ENCODE results near the gene NELL2.
"Not testable (repeated sequence)": the region's sequence is repeated elsewhere in the genome, so short reads cannot be mapped to it uniquely, and the experiment has no call there.

The NELL2 gene

DNA sequence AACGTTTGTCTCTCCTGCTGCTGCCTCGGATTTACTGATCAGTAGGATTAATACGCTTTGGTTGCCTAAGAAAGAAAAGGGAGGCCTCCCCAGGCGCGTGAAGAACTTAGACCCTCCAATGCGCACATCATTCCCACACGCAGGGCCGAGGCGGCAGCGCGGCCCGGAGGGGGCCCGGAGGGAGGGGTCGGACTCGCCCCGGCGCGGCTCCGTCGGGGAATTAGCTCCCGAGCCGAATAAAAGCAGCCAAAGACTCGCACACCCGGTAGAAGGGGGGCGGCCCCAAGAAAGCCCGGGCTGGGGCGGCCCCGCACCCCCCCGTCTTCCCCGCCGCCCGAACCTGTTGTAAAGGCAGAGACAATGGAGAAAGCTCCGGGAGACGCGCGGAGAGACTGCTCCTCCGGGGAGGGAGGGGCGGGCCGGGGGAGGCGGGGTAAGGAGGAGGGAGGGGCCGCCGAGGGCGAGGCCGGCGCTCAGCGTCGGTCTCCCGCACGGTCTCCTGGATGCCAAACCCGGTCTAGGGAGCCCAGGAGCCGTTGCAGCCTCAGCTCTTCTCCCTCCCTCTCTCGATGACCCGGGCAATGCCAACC, at the start of gene NELL2:
NELL2 (minus strand) TSS at position 362 of the 590 bp plus-strand sequence. CDS start 446 bp downstream, outside the sequence.
- Histone ChIP-seq H3K36me3 (ENCODE audit: control insufficient read depth in 2 of 2, insufficient read depth in 2 of 2, low read length in 2 of 2) (no peaks in the 10 kb centered on the region), H3K9me3 (ENCODE audit: control insufficient read depth in 2 of 2, low read length in 2 of 2) (peaks cover 2 to 4% of the 10 kb centered on the region in 2 donors), H3K4me3 (ENCODE audit: low read length in 2 of 2) (peak within 1 kb of the TSS; percentile 56 to 59), H3K27me3 (ENCODE audit: control insufficient read depth in 2 of 2, insufficient read depth in 2 of 2, low read length in 2 of 2) (peaks cover 27 to 40% of the 10 kb centered on the region in 2 donors), H3K9ac (ENCODE audit: low read depth in 1 of 2, low read length in 2 of 2) (no peak within 1 kb of the TSS), H3K4me1 (ENCODE audit: control insufficient read depth in 2 of 2, insufficient read depth in 2 of 2, low read length in 2 of 2) (peaks cover 9 to 17% of the 10 kb centered on the region in 2 donors), H3K27ac (ENCODE audit: low read depth in 2 of 2, low read length in 2 of 2) (no peak within 1 kb of the TSS)

GRCh38 chr12:44921736-44922135, 45.6 kb upstream of the NELL2 start:
- no peak overlapping the region for H3K27ac ChIP-seq (ENCODE audit: low read depth in 2 of 2, low read length in 2 of 2)
- no peaks in the 10 kb centered on the region for H3K9me3 ChIP-seq (ENCODE audit: control insufficient read depth in 2 of 2, low read length in 2 of 2)
- no peaks in the 10 kb centered on the region for H3K4me1 ChIP-seq (ENCODE audit: control insufficient read depth in 2 of 2, insufficient read depth in 2 of 2, low read length in 2 of 2)
- H3K27me3 ChIP-seq (ENCODE audit: control insufficient read depth in 2 of 2, insufficient read depth in 2 of 2, low read length in 2 of 2): no peaks in the 10 kb centered on the region
- no peak overlapping the region for H3K9ac ChIP-seq (ENCODE audit: low read depth in 1 of 2, low read length in 2 of 2)
- no peaks in the 10 kb centered on the region for H3K36me3 ChIP-seq (ENCODE audit: control insufficient read depth in 2 of 2, insufficient read depth in 2 of 2, low read length in 2 of 2)
- no peak overlapping the region for H3K4me3 ChIP-seq (ENCODE audit: low read length in 2 of 2)

- no peak overlapping the region for H3K4me3 ChIP-seq (ENCODE audit: low read length in 2 of 2)
Measured at GRCh38 chr12:44917141-44917540, 41.0 kb upstream of the NELL2 start.

DNA sequence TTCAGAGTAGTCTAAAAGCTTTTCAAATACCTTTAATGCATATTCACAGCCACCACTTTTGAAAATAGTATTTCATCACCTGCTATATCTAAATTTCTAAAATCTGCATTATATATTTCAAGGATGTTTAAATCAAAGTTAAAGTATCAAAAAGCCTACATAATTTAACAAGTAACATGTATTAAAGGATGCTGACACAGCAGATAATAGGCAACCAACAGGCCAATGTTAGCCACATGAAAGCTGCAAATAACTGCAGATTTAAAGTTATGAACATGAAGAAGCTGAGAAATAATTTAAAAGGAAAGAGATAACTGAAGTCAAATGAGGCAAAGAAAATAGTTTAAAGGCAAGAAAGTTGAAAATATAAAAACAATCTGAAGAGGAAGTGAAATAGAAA, 39.8 kb upstream of the NELL2 start:
- Histone ChIP-seq H3K9ac (ENCODE audit: low read depth in 1 of 2, low read length in 2 of 2) (no peak overlapping the region), H3K4me3 (ENCODE audit: low read length in 2 of 2) (no peak overlapping the region), H3K27me3 (ENCODE audit: control insufficient read depth in 2 of 2, insufficient read depth in 2 of 2, low read length in 2 of 2) (no peaks in the 10 kb centered on the region), H3K27ac (ENCODE audit: low read depth in 2 of 2, low read length in 2 of 2) (no peak overlapping the region), H3K9me3 (ENCODE audit: control insufficient read depth in 2 of 2, low read length in 2 of 2) (no peaks in the 10 kb centered on the region), H3K4me1 (ENCODE audit: control insufficient read depth in 2 of 2, insufficient read depth in 2 of 2, low read length in 2 of 2) (no peaks in the 10 kb centered on the region), H3K36me3 (ENCODE audit: control insufficient read depth in 2 of 2, insufficient read depth in 2 of 2, low read length in 2 of 2) (no peaks in the 10 kb centered on the region)

More at GRCh38 chr12:44917141-44917540, 41.0 kb upstream of the NELL2 start:
- Histone ChIP-seq H3K9me3 (ENCODE audit: control insufficient read depth in 2 of 2, low read length in 2 of 2) (no peaks in the 10 kb centered on the region), H3K9ac (ENCODE audit: low read depth in 1 of 2, low read length in 2 of 2) (no peak overlapping the region), H3K4me1 (ENCODE audit: control insufficient read depth in 2 of 2, insufficient read depth in 2 of 2, low read length in 2 of 2) (no peaks in the 10 kb centered on the region), H3K27me3 (ENCODE audit: control insufficient read depth in 2 of 2, insufficient read depth in 2 of 2, low read length in 2 of 2) (no peaks in the 10 kb centered on the region), H3K27ac (ENCODE audit: low read depth in 2 of 2, low read length in 2 of 2) (no peak overlapping the region), H3K36me3 (ENCODE audit: control insufficient read depth in 2 of 2, insufficient read depth in 2 of 2, low read length in 2 of 2) (no peaks in the 10 kb centered on the region)

GRCh38 chr12:44904321-44904720, 28.2 kb upstream of the NELL2 start:
- H3K36me3 ChIP-seq (ENCODE audit: control insufficient read depth in 2 of 2, insufficient read depth in 2 of 2, low read length in 2 of 2): no peaks in the 10 kb centered on the region
- no peak overlapping the region for H3K27ac ChIP-seq (ENCODE audit: low read depth in 2 of 2, low read length in 2 of 2)
- H3K27me3 ChIP-seq (ENCODE audit: control insufficient read depth in 2 of 2, insufficient read depth in 2 of 2, low read length in 2 of 2): no peaks in the 10 kb centered on the region
- no peak overlapping the region for H3K4me3 ChIP-seq (ENCODE audit: low read length in 2 of 2)
- no peaks in the 10 kb centered on the region for H3K9me3 ChIP-seq (ENCODE audit: control insufficient read depth in 2 of 2, low read length in 2 of 2)
- H3K9ac ChIP-seq (ENCODE audit: low read depth in 1 of 2, low read length in 2 of 2): no peak overlapping the region
- no peaks in the 10 kb centered on the region for H3K4me1 ChIP-seq (ENCODE audit: control insufficient read depth in 2 of 2, insufficient read depth in 2 of 2, low read length in 2 of 2)

DNA sequence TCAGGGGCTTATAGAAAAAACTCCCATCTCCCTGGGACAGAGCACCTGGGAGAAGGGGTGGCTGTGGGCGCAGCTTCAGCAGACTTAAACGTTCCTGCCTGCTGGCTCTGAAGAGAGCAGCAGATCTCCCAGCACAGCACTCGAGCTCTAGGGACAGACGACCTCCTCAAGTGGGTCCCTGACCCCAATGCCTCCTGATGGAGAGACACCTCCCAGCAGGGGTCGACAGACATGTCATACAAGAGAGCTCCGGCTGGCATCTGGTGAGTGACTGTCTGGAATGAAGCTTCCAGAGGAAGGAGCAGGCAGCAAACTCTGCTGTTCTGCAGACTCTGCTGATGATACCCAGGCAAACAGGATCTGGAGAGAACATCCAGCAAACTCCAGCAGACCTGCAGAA, 22.0 kb upstream of the NELL2 start:
- H3K4me3 ChIP-seq (ENCODE audit: low read length in 2 of 2); H3K27ac ChIP-seq (ENCODE audit: low read depth in 2 of 2, low read length in 2 of 2); H3K36me3 ChIP-seq (ENCODE audit: control insufficient read depth in 2 of 2, insufficient read depth in 2 of 2, low read length in 2 of 2); H3K9ac ChIP-seq (ENCODE audit: low read depth in 1 of 2, low read length in 2 of 2); H3K4me1 ChIP-seq (ENCODE audit: control insufficient read depth in 2 of 2, insufficient read depth in 2 of 2, low read length in 2 of 2); H3K27me3 ChIP-seq (ENCODE audit: control insufficient read depth in 2 of 2, insufficient read depth in 2 of 2, low read length in 2 of 2); H3K9me3 ChIP-seq (ENCODE audit: control insufficient read depth in 2 of 2, low read length in 2 of 2): not testable (repeated sequence)

DNA sequence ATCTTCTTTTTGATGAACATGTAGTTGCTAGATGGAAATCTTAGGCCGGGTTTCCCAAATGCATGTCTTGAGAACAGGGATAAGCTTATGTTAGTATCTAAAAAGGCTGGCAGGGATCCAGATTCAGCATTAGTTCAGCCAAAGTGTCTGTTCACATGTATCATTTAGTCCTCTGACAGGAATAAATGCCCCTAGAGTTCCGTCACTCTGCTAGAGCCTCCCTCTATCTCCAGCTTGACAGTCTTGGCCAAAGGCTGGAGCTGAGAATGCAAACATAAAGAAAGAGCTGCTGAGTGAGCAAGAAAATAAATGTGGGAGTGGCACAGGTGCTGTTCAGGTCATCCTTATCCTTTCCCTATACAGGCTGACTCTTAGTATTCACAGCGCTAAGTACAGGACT, 13.8 kb upstream of the NELL2 start:
- Histone ChIP-seq H3K9ac (ENCODE audit: low read depth in 1 of 2, low read length in 2 of 2) (no peak overlapping the region), H3K27me3 (ENCODE audit: control insufficient read depth in 2 of 2, insufficient read depth in 2 of 2, low read length in 2 of 2) (no peaks in the 10 kb centered on the region), H3K4me1 (ENCODE audit: control insufficient read depth in 2 of 2, insufficient read depth in 2 of 2, low read length in 2 of 2) (no peaks in the 10 kb centered on the region), H3K36me3 (ENCODE audit: control insufficient read depth in 2 of 2, insufficient read depth in 2 of 2, low read length in 2 of 2) (no peaks in the 10 kb centered on the region), H3K4me3 (ENCODE audit: low read length in 2 of 2) (no peak overlapping the region), H3K9me3 (ENCODE audit: control insufficient read depth in 2 of 2, low read length in 2 of 2) (no peaks in the 10 kb centered on the region), H3K27ac (ENCODE audit: low read depth in 2 of 2, low read length in 2 of 2) (no peak overlapping the region)

GRCh38 chr12:44889162-44889561, 13.0 kb upstream of the NELL2 start:
- H3K27me3 ChIP-seq (ENCODE audit: control insufficient read depth in 2 of 2, insufficient read depth in 2 of 2, low read length in 2 of 2): no peaks in the 10 kb centered on the region
- no peak overlapping the region for H3K9ac ChIP-seq (ENCODE audit: low read depth in 1 of 2, low read length in 2 of 2)
- no peak overlapping the region for H3K27ac ChIP-seq (ENCODE audit: low read depth in 2 of 2, low read length in 2 of 2)
- H3K9me3 ChIP-seq (ENCODE audit: control insufficient read depth in 2 of 2, low read length in 2 of 2): no peaks in the 10 kb centered on the region
- no peak overlapping the region for H3K4me3 ChIP-seq (ENCODE audit: low read length in 2 of 2)
- H3K36me3 ChIP-seq (ENCODE audit: control insufficient read depth in 2 of 2, insufficient read depth in 2 of 2, low read length in 2 of 2): no peaks in the 10 kb centered on the region
- H3K4me1 ChIP-seq (ENCODE audit: control insufficient read depth in 2 of 2, insufficient read depth in 2 of 2, low read length in 2 of 2): no peaks in the 10 kb centered on the region

- no peak overlapping the region for H3K9ac ChIP-seq (ENCODE audit: low read depth in 1 of 2, low read length in 2 of 2)
- H3K9me3 ChIP-seq (ENCODE audit: control insufficient read depth in 2 of 2, low read length in 2 of 2): no peaks in the 10 kb centered on the region
- H3K27ac ChIP-seq (ENCODE audit: low read depth in 2 of 2, low read length in 2 of 2): no peak overlapping the region
- no peaks in the 10 kb centered on the region for H3K4me1 ChIP-seq (ENCODE audit: control insufficient read depth in 2 of 2, insufficient read depth in 2 of 2, low read length in 2 of 2)
- H3K36me3 ChIP-seq (ENCODE audit: control insufficient read depth in 2 of 2, insufficient read depth in 2 of 2, low read length in 2 of 2): no peaks in the 10 kb centered on the region
- no peak overlapping the region for H3K4me3 ChIP-seq (ENCODE audit: low read length in 2 of 2)
- no peaks in the 10 kb centered on the region for H3K27me3 ChIP-seq (ENCODE audit: control insufficient read depth in 2 of 2, insufficient read depth in 2 of 2, low read length in 2 of 2)
Measured at GRCh38 chr12:44885902-44886301, 9.8 kb upstream of the NELL2 start.

DNA sequence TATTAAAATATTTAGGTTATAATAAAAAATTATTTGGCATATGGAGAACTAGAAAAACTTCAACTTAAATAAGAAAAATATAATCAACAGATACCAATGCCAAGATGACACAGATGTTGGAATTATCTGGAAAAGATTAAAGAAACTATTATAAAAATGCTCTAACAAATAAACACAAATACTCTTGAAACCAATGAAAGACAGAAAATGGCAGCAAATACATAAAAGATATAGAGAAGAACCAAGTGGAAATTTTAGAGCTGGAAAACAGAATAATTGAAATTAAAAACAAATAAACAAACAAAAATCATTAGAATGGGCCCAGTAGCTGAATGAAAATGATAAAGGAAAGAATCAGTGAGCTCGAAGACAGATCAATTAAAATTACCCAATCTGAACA, 5.1 kb upstream of the NELL2 start:
- no peak overlapping the region for H3K27ac ChIP-seq (ENCODE audit: low read depth in 2 of 2, low read length in 2 of 2)
- H3K9me3 ChIP-seq (ENCODE audit: control insufficient read depth in 2 of 2, low read length in 2 of 2): peaks cover 2 to 4% of the 10 kb centered on the region in 2 donors
- no peaks in the 10 kb centered on the region for H3K36me3 ChIP-seq (ENCODE audit: control insufficient read depth in 2 of 2, insufficient read depth in 2 of 2, low read length in 2 of 2)
- no peak overlapping the region for H3K4me3 ChIP-seq (ENCODE audit: low read length in 2 of 2)
- H3K9ac ChIP-seq (ENCODE audit: low read depth in 1 of 2, low read length in 2 of 2): no peak overlapping the region
- peaks cover 0 to 5% of the 10 kb centered on the region in 2 donors for H3K4me1 ChIP-seq (ENCODE audit: control insufficient read depth in 2 of 2, insufficient read depth in 2 of 2, low read length in 2 of 2)
- peaks cover 7 to 9% of the 10 kb centered on the region in 2 donors for H3K27me3 ChIP-seq (ENCODE audit: control insufficient read depth in 2 of 2, insufficient read depth in 2 of 2, low read length in 2 of 2)

All from mucosa of rectum (tissue), 2 donors.